ENCODE results near the gene LRP8.

- TF ChIP-seq CTCF (IDR thresholded peaks at IDR 0.05 in 8 of 11, conservative IDR thresholded peaks at IDR 0.05 in 3 of 11) (no peak), POLR2A (IDR thresholded peaks at IDR 0.05) (no peak), POLR2AphosphoS5 (IDR thresholded peaks at IDR 0.05) (no peak)
Measured at GRCh38 chr1:53280496-53280895, 47.4 kb downstream of the LRP8 start.

Measured in spleen (tissue), 7 donors.